ENCODE results near the gene KCNJ6.
"Not testable (repeated sequence)": the region's sequence is repeated elsewhere in the genome, so short reads cannot be mapped to it uniquely, and the experiment has no call there.

Gene KCNJ6

GRCh38 chr21:37766129-37766528 is 150.1 kb downstream of the KCNJ6 start:
- DNase-seq = no peak

GRCh38 chr21:37765221-37765900 is 150.9 kb downstream of the KCNJ6 start:
- DNase-seq = no peak

GRCh38 chr21:37764691-37765090 is 151.6 kb downstream of the KCNJ6 start:
- no peak for DNase-seq

- no peak for DNase-seq
Measured at GRCh38 chr21:37763298-37763697, 153.0 kb downstream of the KCNJ6 start.

GRCh38 chr21:37762606-37763005 is 153.7 kb downstream of the KCNJ6 start:
- no peak for DNase-seq

- DNase-seq = not testable (repeated sequence)
Measured at GRCh38 chr21:37761406-37761805, 154.9 kb downstream of the KCNJ6 start.

- DNase-seq = no peak
Measured at GRCh38 chr21:37759777-37760176, 156.5 kb downstream of the KCNJ6 start.

GRCh38 chr21:37758982-37759381 is 157.3 kb downstream of the KCNJ6 start:
- DNase-seq = peak; percentile 25 to 28

GRCh38 chr21:37757606-37758376 is 158.5 kb downstream of the KCNJ6 start:
- DNase-seq = no peak

- no peak for DNase-seq
Measured at GRCh38 chr21:37753122-37753599, 163.1 kb downstream of the KCNJ6 start.

GRCh38 chr21:37751268-37751975 is 164.8 kb downstream of the KCNJ6 start:
- DNase-seq = no peak

GRCh38 chr21:37749132-37749531 is 167.1 kb downstream of the KCNJ6 start:
- no peak for DNase-seq

- DNase-seq = no peak
Measured at GRCh38 chr21:37748351-37748750, 167.9 kb downstream of the KCNJ6 start.

GRCh38 chr21:37746849-37747248 is 169.4 kb downstream of the KCNJ6 start:
- DNase-seq = no peak

GRCh38 chr21:37744551-37744950 is 171.7 kb downstream of the KCNJ6 start:
- no peak for DNase-seq

- DNase-seq = no peak
Measured at GRCh38 chr21:37742532-37742931, 173.7 kb downstream of the KCNJ6 start.

- DNase-seq = no peak
Measured at GRCh38 chr21:37742115-37742514, 174.1 kb downstream of the KCNJ6 start.

GRCh38 chr21:37737996-37738395 is 178.3 kb downstream of the KCNJ6 start:
- DNase-seq = no peak

GRCh38 chr21:37737507-37737906 is 178.8 kb downstream of the KCNJ6 start:
- no peak for DNase-seq

GRCh38 chr21:37734846-37735245 is 181.4 kb downstream of the KCNJ6 start:
- no peak for DNase-seq

GRCh38 chr21:37732927-37733326 is 183.3 kb downstream of the KCNJ6 start:
- no peak for DNase-seq

- DNase-seq = no peak
Measured at GRCh38 chr21:37724201-37724600, 192.1 kb downstream of the KCNJ6 start.

- no peak for DNase-seq
Measured at GRCh38 chr21:37717534-37717933, 198.7 kb downstream of the KCNJ6 start.

- not testable (repeated sequence) for DNase-seq
Measured at GRCh38 chr21:37712569-37712934, 203.7 kb downstream of the KCNJ6 start.

Measured in activated T-cell treated with anti-CD3 and anti-CD28 coated beads, Interleukin-2, amount 50 U/mL, for 48 hours (primary cell).